ENCODE measurements around the gene MTG2. TPM values are rescaled to one million over a fixed set of nuclear protein-coding genes. Genes with fewer than 3 reads are reported as not detected.
A peak's percentile ranks its signal among the peaks of the same experiment; 100 is the strongest.

MTG2 gene
- total and polyA plus RNA-seq, 2 of the 8 experiments (the other 6 are each of a cell fraction or from before 2014, with no cell fraction given), result 14.4 to 22.8 TPM

DNA sequence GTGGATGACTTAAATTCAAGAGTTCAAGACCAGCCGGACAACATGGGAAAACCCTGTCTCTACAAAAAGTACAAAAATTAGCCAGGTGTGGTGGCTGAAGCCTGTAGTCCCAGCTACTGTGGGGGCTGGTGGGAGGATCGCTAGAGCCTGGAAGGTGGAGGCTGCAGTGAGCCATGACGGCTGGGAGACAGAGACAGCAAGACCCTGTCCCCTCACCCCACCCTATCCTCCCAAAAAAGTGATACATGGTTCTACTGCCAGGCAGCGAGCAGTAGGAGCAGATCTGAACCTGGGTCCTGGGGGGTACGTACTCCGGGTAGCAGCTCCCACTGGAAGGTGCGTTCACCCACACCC lies 41.8 kb upstream of the MTG2 start:
- ChIA-PET POLR2A (ENCODE audit: partially characterized antibody) (interaction anchor here (1.1 to 5.6 kb wide), 10 partner anchors 8 to 135 kb away, joined by 3 to 62 read pairs (median 6); partner anchors contain the start of genes LSM14B and MTG2), CTCF (ENCODE audit: partially characterized antibody) (interaction anchor here (0.9 to 2.1 kb wide), 8 partner anchors 11 to 168 kb away, joined by 3 to 11 read pairs (median 5); no protein-coding TSS in a partner anchor)
- Histone ChIP-seq H3K18ac (ENCODE audit: extremely low read depth, low read length) (no peak overlapping the region), H3K27ac (ENCODE audit: low read depth, low read length) (no peak overlapping the region), H2AK5ac (ENCODE audit: low read depth, low read length) (no peak overlapping the region), H2BK120ac (replicated peaks; ENCODE audit: low read depth, low read length) (no peak overlapping the region), H2BK15ac (ENCODE audit: low read length) (no peak overlapping the region), H3K14ac (ENCODE audit: insufficient read length) (no peak overlapping the region), H3K9me3 (ENCODE audit: insufficient read depth in 2 of 2, low read depth in 1 of 2, low read length in 1 of 2) (no peaks in the 10 kb centered on the region), H3K4me2 (ENCODE audit: insufficient read depth in 1 of 2, low read depth in 2 of 2, low read length in 2 of 2) (peak overlapping the region in 1 of 2 experiments; percentile 68; a peak in 1 of 4 replicates), H3K56ac (replicated peaks; ENCODE audit: insufficient read length, low read depth, low read length) (no peak overlapping the region), H3K23me2 (ENCODE audit: low read depth, low read length) (peaks cover 3% of the 10 kb centered on the region; the same call in 1 of the 2 replicates), H2BK5ac (ENCODE audit: low read depth, low read length) (no peak overlapping the region), H3K79me1 (ENCODE audit: low read depth, low read length) (peaks cover 14% of the 10 kb centered on the region), H2AFZ (ENCODE audit: low read length) (no peak overlapping the region), H3K36me3 (ENCODE audit: control insufficient read depth in 2 of 4, insufficient read depth in 4 of 4, low read length in 3 of 4) (peaks cover 30 to 49% (median 41%) of the 10 kb centered on the region in 4 experiments), H4K8ac (ENCODE audit: extremely low read depth, insufficient read depth, low read length) (no peak overlapping the region), H3K4ac (replicated peaks; ENCODE audit: insufficient read length, low read depth, low read length) (no peak overlapping the region), H2BK20ac (ENCODE audit: low read length) (no peak overlapping the region), H3K4me3 (ENCODE audit: extremely low read depth in 1 of 4, insufficient read depth in 2 of 4, low read depth in 3 of 4, low read length in 4 of 4) (no peak overlapping the region), H4K20me1 (replicated peaks in 1 of 2; ENCODE audit: control insufficient read depth in 1 of 2, insufficient read depth in 2 of 2, low read length in 2 of 2) (peaks cover 36 to 54% of the 10 kb centered on the region in 2 experiments), H4K91ac (replicated peaks; ENCODE audit: insufficient read length, low read length) (no peak overlapping the region), H3K79me2 (ENCODE audit: control insufficient read depth in 1 of 2, insufficient read depth in 2 of 2, low read length in 2 of 2) (peaks cover 35 to 60% of the 10 kb centered on the region in 2 experiments), H3K23ac (ENCODE audit: insufficient read length) (no peak overlapping the region), H4K5ac (ENCODE audit: insufficient read length, low read depth, low read length) (no peak overlapping the region), H3K27me3 (replicated peaks in 1 of 4; ENCODE audit: control insufficient read depth in 3 of 4, extremely low read depth in 1 of 4, insufficient read depth in 3 of 4, low read length in 3 of 4) (no peaks in the 10 kb centered on the region), H3K4me1 (replicated peaks in 1 of 4; ENCODE audit: control insufficient read depth in 3 of 4, insufficient read depth in 4 of 4, low read length in 3 of 4) (peaks cover 0 to 12% (median 4%) of the 10 kb centered on the region in 4 experiments; a peak in 5 of 7 replicates), H3K9ac (replicated peaks in 1 of 4; ENCODE audit: extremely low read depth in 1 of 4, low read depth in 3 of 4, low read length in 3 of 4) (no peak overlapping the region), H2BK12ac (ENCODE audit: low read depth, low read length) (no peak overlapping the region)
- 90% methylated on average over 7 of the region's 7 CpGs; no CpG with 5 or more reads in 1 of the 2 experiments for WGBS, 2 experiments (ENCODE audit: extremely low coverage in 1 of 2, insufficient coverage in 1 of 2, insufficient read length in 1 of 2, insufficient replicate concordance in 2 of 2, low coverage in 1 of 2, low lambda C conversion rate in 2 of 2, missing lambda C conversion rate in 1 of 2)
- no peak for DNase-seq (ENCODE audit: low read depth in 1 of 2, low spot score in 2 of 2)
- FAIRE-seq, result no peak
- TF ChIP-seq ASH2L (IDR thresholded peaks at IDR 0.05; ENCODE audit: low read length) (no peak), RFX5 (IDR thresholded peaks at IDR 0.05; ENCODE audit: borderline replicate concordance, low read depth, low read length) (no peak), BCL11A (IDR thresholded peaks at IDR 0.05; ENCODE audit: low read depth in 2 of 2, low read length in 2 of 2) (no peak), BRCA1 (IDR thresholded peaks at IDR 0.05; ENCODE audit: low read depth, low read length) (no peak), HDAC6 (IDR thresholded peaks at IDR 0.05; ENCODE audit: low read depth, low read length) (no peak), POLR2AphosphoS5 (IDR thresholded peaks at IDR 0.05; ENCODE audit: low read depth, low read length) (no peak), NANOG (IDR thresholded peaks at IDR 0.05; ENCODE audit: insufficient read depth, low read depth, low read length, poor library complexity, severe bottlenecking) (no peak), SAP30 (IDR thresholded peaks at IDR 0.05; ENCODE audit: insufficient read depth, insufficient replicate concordance, low read length) (no peak), JUND (IDR thresholded peaks at IDR 0.05; ENCODE audit: low read length) (no peak), CEBPB (IDR thresholded peaks at IDR 0.05; ENCODE audit: low read depth, low read length) (no peak), ZNF274 (IDR thresholded peaks at IDR 0.05; ENCODE audit: borderline replicate concordance, extremely low read depth, low read length) (no peak), RXRA (IDR thresholded peaks at IDR 0.05; ENCODE audit: insufficient read depth, low read depth, low read length) (no peak), E2F6 (IDR thresholded peaks at IDR 0.05) (no peak), SUZ12 (IDR thresholded peaks at IDR 0.05; ENCODE audit: low read length) (no peak)
